KMS-11 (cell line): ENCODE data around the gene TMPRSS12.
"Not testable (repeated sequence)": the region's sequence is repeated elsewhere in the genome, so short reads cannot be mapped to it uniquely, and the experiment has no call there.

Experiments used
- H2AFZ ChIP-seq: fragments of 200-600 bp; sonication (generic); 2 replicates; pipeline ENCODE4 v1.6.1; 2016; ENCODE audit warnings: antibody characterized with exemption, mixed run types, low read depth
- H3K27ac ChIP-seq: fragments of 200-600 bp; sonication (generic); 2 replicates; pipeline ENCODE4 v1.6.1; 2016; ENCODE audit warnings: mild to moderate bottlenecking, mixed run types
- H3K27me3 ChIP-seq: fragments of 200-600 bp; sonication (generic); 2 replicates; pipeline ENCODE4 v1.6.1; 2017; ENCODE audit warnings: mild to moderate bottlenecking, low read depth, mixed run types, moderate library complexity; ENCODE audit not compliant: insufficient read depth
- H3K36me3 ChIP-seq: fragments of 200-600 bp; sonication (generic); 2 replicates; pipeline ENCODE4 v1.6.1; 2017; ENCODE audit warnings: mild to moderate bottlenecking, mixed run types; ENCODE audit not compliant: insufficient read depth
- H3K4me1 ChIP-seq: fragments of 200-600 bp; sonication (generic); 2 replicates; pipeline ENCODE4 v1.6.1; 2016; ENCODE audit warnings: mild to moderate bottlenecking, low read depth, mixed run types; ENCODE audit not compliant: poor library complexity, severe bottlenecking
- H3K4me2 ChIP-seq: fragments of 200-600 bp; sonication (generic); 2 replicates; pipeline ENCODE4 v1.7.0; 2016; ENCODE audit warnings: mild to moderate bottlenecking, mixed run types
- H3K4me3 ChIP-seq: fragments of 200-600 bp; sonication (generic); IDR thresholded peaks from 2 replicates; pipeline ENCODE4 v1.6.1; 2017; ENCODE audit warnings: low read depth, low read length, mixed read lengths; ENCODE audit not compliant: insufficient read depth
- H3K79me2 ChIP-seq: fragments of 200-600 bp; sonication (generic); 2 replicates; pipeline ENCODE4 v1.6.1; 2016; ENCODE audit warnings: low read depth, mixed run types; ENCODE audit not compliant: insufficient read depth
- H3K9ac ChIP-seq: fragments of 200-600 bp; sonication (generic); 2 replicates; pipeline ENCODE4 v1.6.1; 2016; ENCODE audit warnings: mild to moderate bottlenecking, mixed run types
- H4K20me1 ChIP-seq: fragments of 200-600 bp; sonication (generic); 2 replicates; pipeline ENCODE4 v1.6.1; 2016; ENCODE audit warnings: mild to moderate bottlenecking, mixed run types; ENCODE audit not compliant: insufficient read depth
- CTCF ChIP-seq: fragments of 200-600 bp; sonication (generic); conservative IDR thresholded peaks from 2 replicates; pipeline ENCODE4 v1.6.1; 2017; ENCODE audit warnings: low read depth, mild to moderate bottlenecking, antibody characterized with exemption, low read length, moderate library complexity, mixed read lengths

Gene TMPRSS12

GRCh38 chr12:50820177-50820576 lies 22.5 kb upstream of the TMPRSS12 start:
- Histone ChIP-seq H4K20me1 (no peaks in the 10 kb centered on the region), H3K27me3 (no peaks in the 10 kb centered on the region), H3K36me3 (no peaks in the 10 kb centered on the region; the same call in 1 of the 2 replicates), H3K4me2 (no peak overlapping the region), H3K4me3 (no peak overlapping the region), H3K27ac (no peak overlapping the region), H3K79me2 (no peaks in the 10 kb centered on the region), H3K4me1 (peaks cover 5% of the 10 kb centered on the region), H3K9ac (no peak overlapping the region), H2AFZ (no peak overlapping the region)
- TF ChIP-seq CTCF, result no peak

DNA sequence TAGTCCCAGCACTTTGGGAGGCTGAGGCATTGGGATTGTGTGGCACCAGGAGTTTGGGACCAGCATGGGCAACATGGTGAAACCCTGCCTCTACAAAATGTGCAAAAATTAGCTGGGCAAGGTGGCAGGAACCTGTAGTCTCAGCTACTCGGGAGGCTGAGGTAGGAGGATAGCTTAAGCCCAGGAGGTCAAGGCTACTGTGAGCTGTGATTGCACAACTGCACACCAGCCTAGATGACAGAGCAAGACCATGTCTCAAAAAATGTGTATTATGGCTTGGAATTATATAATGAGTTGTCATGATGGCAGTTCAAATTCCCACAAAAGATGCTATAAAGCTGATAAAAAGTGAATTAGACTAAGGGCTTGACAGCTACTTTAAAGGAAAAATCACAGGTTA lies 20.6 kb upstream of the TMPRSS12 start:
- H3K4me1 ChIP-seq, result peaks cover 13% of the 10 kb centered on the region
- no peak overlapping the region for H3K4me2 ChIP-seq
- TF ChIP-seq CTCF, result no peak
- no peak overlapping the region for H3K4me3 ChIP-seq
- no peaks in the 10 kb centered on the region for H3K79me2 ChIP-seq
- no peak overlapping the region for H2AFZ ChIP-seq
- H3K36me3 ChIP-seq, result no peaks in the 10 kb centered on the region
- no peaks in the 10 kb centered on the region for H3K27me3 ChIP-seq
- H4K20me1 ChIP-seq, result no peaks in the 10 kb centered on the region
- H3K9ac ChIP-seq, result no peak overlapping the region
- H3K27ac ChIP-seq, result no peak overlapping the region

DNA sequence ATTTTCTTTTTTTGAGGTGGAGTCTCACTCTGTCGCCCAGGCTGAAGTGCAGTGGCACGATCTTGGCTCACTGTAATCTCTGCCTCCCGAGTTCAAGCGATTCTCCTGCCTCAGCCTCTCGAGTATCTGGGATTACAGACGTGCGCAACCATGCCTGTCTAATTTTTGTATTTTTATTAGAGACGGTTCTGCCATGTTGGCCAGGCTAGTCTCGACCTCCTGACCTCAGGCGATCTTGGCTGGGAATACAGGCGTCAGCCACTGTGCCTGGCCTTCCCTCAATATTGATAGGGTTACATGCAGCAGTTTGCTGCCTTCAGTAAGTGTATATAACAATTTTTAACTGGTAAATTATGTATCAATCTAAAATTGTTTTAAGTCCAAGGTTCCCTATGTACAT lies 19.0 kb upstream of the TMPRSS12 start:
- not testable (repeated sequence) for H4K20me1 ChIP-seq, H3K9ac ChIP-seq, H3K36me3 ChIP-seq, H3K4me3 ChIP-seq, H3K27ac ChIP-seq, H3K4me2 ChIP-seq, H2AFZ ChIP-seq, H3K79me2 ChIP-seq, H3K27me3 ChIP-seq
- peaks cover 13% of the 10 kb centered on the region for H3K4me1 ChIP-seq

DNA sequence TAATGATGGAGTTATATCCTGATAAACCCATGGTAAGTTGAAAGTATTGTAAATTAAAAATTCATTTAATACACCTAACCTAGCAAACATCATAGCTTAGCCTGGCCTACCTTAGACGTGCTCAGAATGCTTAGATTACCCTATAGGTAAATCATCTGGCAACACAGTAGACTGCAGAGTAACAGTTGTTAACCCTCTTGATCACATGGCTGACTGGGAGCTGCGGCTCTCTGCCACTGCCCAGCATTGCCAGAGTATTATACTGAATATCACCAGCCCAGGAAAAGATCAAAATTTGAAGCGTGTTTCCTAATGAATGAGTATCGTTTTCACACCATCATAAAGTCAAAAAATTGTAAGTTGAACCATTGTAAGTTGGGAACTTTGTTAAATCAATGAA lies 17.8 kb upstream of the TMPRSS12 start:
- H3K4me1 ChIP-seq, result peaks cover 13% of the 10 kb centered on the region
- no peaks in the 10 kb centered on the region for H3K36me3 ChIP-seq
- H3K9ac ChIP-seq, result no peak overlapping the region
- TF ChIP-seq CTCF, result no peak
- H3K4me2 ChIP-seq, result 0 out of 2 replicates have a peak overlapping the region, but pooled peaks have one; percentile 11
- H2AFZ ChIP-seq, result no peak overlapping the region
- no peaks in the 10 kb centered on the region for H3K27me3 ChIP-seq
- H4K20me1 ChIP-seq, result no peaks in the 10 kb centered on the region
- H3K27ac ChIP-seq, result no peak overlapping the region
- H3K79me2 ChIP-seq, result no peaks in the 10 kb centered on the region
- no peak overlapping the region for H3K4me3 ChIP-seq

DNA sequence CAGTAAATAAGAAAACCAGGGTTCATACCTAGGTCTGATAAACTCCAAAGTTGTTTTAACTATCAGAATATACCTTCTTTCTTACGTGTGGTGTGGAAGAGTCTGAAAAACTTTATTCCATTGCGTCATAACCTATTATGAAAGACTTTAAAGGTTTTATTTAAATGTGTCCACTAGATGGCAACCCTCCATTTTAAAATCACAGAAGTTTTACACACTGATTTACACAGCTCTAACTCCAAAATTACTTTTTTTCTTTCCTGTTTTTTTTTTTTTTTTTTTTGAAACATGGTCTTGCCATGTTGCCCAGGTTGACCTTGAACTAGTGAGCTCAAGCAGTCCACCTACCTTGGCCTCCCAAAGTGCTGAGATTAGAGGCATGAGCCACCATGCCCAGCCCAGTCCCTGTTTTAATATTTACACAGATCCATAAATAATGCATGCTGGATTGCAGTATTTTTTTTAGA lies 17.3 kb upstream of the TMPRSS12 start:
- Histone ChIP-seq H4K20me1 (no peaks in the 10 kb centered on the region), H3K4me3 (no peak overlapping the region), H3K36me3 (no peaks in the 10 kb centered on the region), H3K79me2 (no peaks in the 10 kb centered on the region), H3K27me3 (no peaks in the 10 kb centered on the region), H2AFZ (no peak overlapping the region), H3K4me1 (peaks cover 13% of the 10 kb centered on the region), H3K27ac (no peak overlapping the region), H3K9ac (no peak overlapping the region), H3K4me2 (0 out of 2 replicates have a peak overlapping the region, but pooled peaks have one; percentile 11)
- peak; percentile 86 for TF ChIP-seq CTCF
